Liver (tissue), 3 donors: Measurements from ENCODE around the gene KAZN.

Experiments used
- CTCF ChIP-seq: fragments of 150-350 bp; IDR thresholded peaks from 2 replicates; pipeline ENCODE4 v1.5.1; 2017; ENCODE audit warnings: improper control_type of control experiment, low read depth, low read length; ENCODE audit not compliant: missing input control
- FOXA2 ChIP-seq: IDR thresholded peaks from 2 replicates; pipeline ENCODE4 v1.6.1; 2016; ENCODE audit warnings: antibody characterized with exemption
- HNF4G ChIP-seq: IDR thresholded peaks from 2 replicates; pipeline ENCODE4 v1.6.1; 2016; ENCODE audit warnings: antibody characterized with exemption
- MAX ChIP-seq: IDR thresholded peaks from 2 replicates; pipeline ENCODE4 v1.6.1; 2016; ENCODE audit warnings: antibody characterized with exemption
- YY1 ChIP-seq: IDR thresholded peaks from 2 replicates; pipeline ENCODE4 v1.6.1; 2016; ENCODE audit warnings: antibody characterized with exemption, mild to moderate bottlenecking
- donor health status: healthy.
- donor health status: healthy.

- no peak for TF ChIP-seq MAX
- TF ChIP-seq CTCF: no peak
- TF ChIP-seq FOXA2: no peak
- TF ChIP-seq HNF4G: no peak
- no peak for TF ChIP-seq YY1
Observed at GRCh38 chr1:15014516-15014915, 416.0 kb downstream of the KAZN start.
